Common myeloid progenitor, CD34-positive (primary cell): Measurements from ENCODE around the gene ZNF107.

ENCODE experiments used
- CTCF ChIA-PET: fragments of 350-600 bp; sonication (Branson Sonifier 250); formaldehyde crosslinking; loops from one replicate; lab custom pipeline; 2021; ENCODE audit warnings: antibody characterized with exemption; lab: Charles Lee
- POLR2A ChIA-PET: fragments of 350-600 bp; sonication (Branson Sonifier 250); formaldehyde crosslinking; loops from one replicate; lab custom pipeline; 2021; ENCODE audit warnings: antibody characterized with exemption; lab: Charles Lee
- DNase-seq, 3 donors: peaks; one replicate each; pipeline versions ENCODE4 v3.0.0 to v3.0.0-alpha.2; 2013
- H3K27ac ChIP-seq, 2 experiments: 1 replicate in 1 of 2; 2 replicates in 1 of 2; pipeline ENCODE4 v1.7.0; 2013; ENCODE audit warnings: inconsistent platforms in 2 of 2, low read length in 2 of 2, mild to moderate bottlenecking in 2 of 2, low read depth in 1 of 2, moderate library complexity in 1 of 2; ENCODE audit not compliant: severe bottlenecking in 2 of 2, insufficient read depth in 1 of 2, poor library complexity in 1 of 2
- H3K27me3 ChIP-seq, 5 experiments: replicated peaks in 2 of 5; 1 replicate in 3 of 5; 2 replicates in 2 of 5; pipeline versions ENCODE4 v1.6.1 to v1.7.0; 2013; ENCODE audit warnings: low read length in 4 of 5, mild to moderate bottlenecking in 2 of 5, moderate library complexity in 2 of 5, inconsistent platforms in 1 of 5; ENCODE audit not compliant: insufficient read depth in 5 of 5, control insufficient read depth in 4 of 5
- H3K36me3 ChIP-seq, 4 experiments: 1 replicate in 2 of 4; 2 replicates in 2 of 4; pipeline versions ENCODE4 v1.6.1 to v1.7.0; 2013; ENCODE audit warnings: low read length in 3 of 4, control low read depth in 1 of 4, mild to moderate bottlenecking in 1 of 4; ENCODE audit not compliant: control insufficient read depth in 4 of 4, insufficient read depth in 4 of 4
- H3K4me1 ChIP-seq, 4 experiments: 1 replicate in 3 of 4; 2 replicates in 1 of 4; pipeline versions ENCODE4 v1.6.1 to v1.7.1; 2013; ENCODE audit warnings: low read length in 3 of 4, mild to moderate bottlenecking in 3 of 4, control low read depth in 1 of 4, inconsistent platforms in 1 of 4, moderate library complexity in 1 of 4; ENCODE audit not compliant: control insufficient read depth in 4 of 4, insufficient read depth in 4 of 4; ENCODE audit errors: control extremely low read depth in 1 of 4
- H3K4me3 ChIP-seq, 7 experiments: 1 replicate in 4 of 7; 2 replicates in 3 of 7; pipeline versions ENCODE4 v1.5.1 to v1.7.0; 2013; ENCODE audit warnings: mild to moderate bottlenecking in 7 of 7, low read length in 6 of 7, moderate library complexity in 6 of 7, inconsistent platforms in 2 of 7, low read depth in 2 of 7, control low read depth in 1 of 7; ENCODE audit not compliant: insufficient read depth in 4 of 7, control insufficient read depth in 1 of 7; ENCODE audit errors: extremely low read depth in 1 of 7
- H3K9me3 ChIP-seq, 5 experiments: 1 replicate in 4 of 5; 2 replicates in 1 of 5; pipeline versions ENCODE4 v1.6.1 to v1.7.1; 2013; ENCODE audit warnings: low read length in 4 of 5, mild to moderate bottlenecking in 2 of 5, inconsistent platforms in 1 of 5, low read depth in 1 of 5, moderate library complexity in 1 of 5; ENCODE audit not compliant: control insufficient read depth in 4 of 5, insufficient read depth in 2 of 5; ENCODE audit errors: control extremely low read depth in 1 of 5
- WGBS: methylation state at CpG from one replicate; pipeline ENCODE4 v1.1.5; 2013; ENCODE audit not compliant: insufficient coverage; 5-methylcytosine and 5-hydroxymethylcytosine counted together

Gene ZNF107

DNA sequence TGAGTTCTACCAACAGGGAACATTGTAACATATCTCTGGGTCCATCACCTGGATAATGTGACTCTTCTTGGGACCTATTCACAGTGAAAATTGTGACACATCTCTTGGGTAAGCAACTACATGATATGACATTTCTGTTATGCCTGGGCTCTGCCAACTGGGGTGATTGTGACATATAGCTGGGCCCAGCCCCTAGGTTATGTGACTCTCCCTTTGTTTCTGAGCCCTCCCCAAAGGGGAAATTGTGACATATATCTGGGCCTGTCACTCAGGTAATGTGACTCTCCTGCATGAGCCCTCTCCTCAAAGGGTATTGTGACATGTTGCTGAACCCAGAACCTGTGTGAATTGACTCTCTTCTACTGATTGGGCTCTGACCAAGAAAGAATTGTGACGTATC is 22.4 kb upstream of the ZNF107 start:
- no peaks in the 10 kb centered on the region for H3K27me3 ChIP-seq
- no peaks in the 10 kb centered on the region for H3K4me1 ChIP-seq
- no peak overlapping the region for H3K4me3 ChIP-seq
- DNase-seq = no peak
- POLR2A ChIA-PET = no interaction called here
- no peak overlapping the region for H3K27ac ChIP-seq
- peaks cover 0 to 3% (median 0%) of the 10 kb centered on the region in 5 experiments for H3K9me3 ChIP-seq
- H3K36me3 ChIP-seq = no peaks in the 10 kb centered on the region
- WGBS = 100% methylated on average over 1 of the region's 1 CpG
- CTCF ChIA-PET = no interaction called here

DNA sequence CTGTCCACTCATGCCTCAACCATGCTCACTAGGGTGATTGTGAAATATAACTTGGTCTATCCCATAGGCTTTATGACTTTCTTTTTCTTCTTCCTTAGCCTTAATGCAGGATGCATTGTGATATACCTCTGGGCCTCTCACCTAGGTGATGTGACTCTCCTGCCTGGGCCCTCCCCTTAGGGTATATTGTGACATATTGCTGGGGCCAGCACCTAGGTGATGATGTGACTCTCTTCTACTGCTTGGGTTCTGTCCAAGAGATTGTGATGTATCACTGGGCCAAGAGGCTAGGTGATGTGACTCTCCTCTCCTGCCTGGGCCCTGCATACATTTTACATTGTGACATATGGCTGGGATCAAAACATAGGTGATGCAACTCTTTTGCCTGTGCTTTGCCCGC is 14.7 kb upstream of the ZNF107 start:
- ChIA-PET POLR2A (no interaction called here), CTCF (no interaction called here)
- H3K27me3 ChIP-seq = no peaks in the 10 kb centered on the region
- no peak overlapping the region for H3K4me3 ChIP-seq
- no peaks in the 10 kb centered on the region for H3K36me3 ChIP-seq
- WGBS = 100% methylated on average over 1 of the region's 1 CpG
- H3K9me3 ChIP-seq = peaks cover 0 to 11% (median 1%) of the 10 kb centered on the region in 5 experiments
- no peak for DNase-seq
- H3K4me1 ChIP-seq = no peaks in the 10 kb centered on the region
- H3K27ac ChIP-seq = no peak overlapping the region

DNA sequence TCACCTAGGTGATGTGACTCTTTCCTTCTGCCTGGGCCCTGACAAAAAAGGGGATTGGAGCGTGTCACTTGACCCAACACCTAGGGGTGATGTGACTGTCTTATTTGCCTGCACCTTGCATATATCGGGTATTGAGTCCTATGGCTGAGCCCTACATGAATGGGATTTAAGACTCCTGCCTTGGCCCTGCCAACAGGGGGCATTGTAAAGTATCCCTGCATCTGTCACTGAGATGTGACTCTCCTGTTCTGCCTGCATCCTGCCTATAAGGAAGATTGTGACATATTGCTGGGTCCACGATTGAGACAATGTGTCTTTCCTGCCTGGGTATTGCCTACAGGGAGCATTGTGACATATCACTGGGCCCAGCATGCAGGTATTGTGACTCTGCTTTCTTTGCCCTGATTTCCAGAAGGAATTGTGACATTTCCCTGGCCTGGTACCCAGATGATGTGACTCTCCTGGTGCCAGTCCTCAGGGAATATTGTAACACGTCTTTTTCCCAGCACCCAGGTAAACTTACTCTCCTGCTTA is 14.2 kb upstream of the ZNF107 start:
- Histone ChIP-seq H3K36me3 (no peaks in the 10 kb centered on the region), H3K27me3 (no peaks in the 10 kb centered on the region), H3K4me3 (no peak overlapping the region), H3K9me3 (peaks cover 0 to 11% (median 1%) of the 10 kb centered on the region in 5 experiments), H3K27ac (no peak overlapping the region), H3K4me1 (no peaks in the 10 kb centered on the region)
- ChIA-PET CTCF (no interaction called here), POLR2A (no interaction called here)
- WGBS = 100% methylated on average over 3 of the region's 4 CpGs
- no peak for DNase-seq

DNA sequence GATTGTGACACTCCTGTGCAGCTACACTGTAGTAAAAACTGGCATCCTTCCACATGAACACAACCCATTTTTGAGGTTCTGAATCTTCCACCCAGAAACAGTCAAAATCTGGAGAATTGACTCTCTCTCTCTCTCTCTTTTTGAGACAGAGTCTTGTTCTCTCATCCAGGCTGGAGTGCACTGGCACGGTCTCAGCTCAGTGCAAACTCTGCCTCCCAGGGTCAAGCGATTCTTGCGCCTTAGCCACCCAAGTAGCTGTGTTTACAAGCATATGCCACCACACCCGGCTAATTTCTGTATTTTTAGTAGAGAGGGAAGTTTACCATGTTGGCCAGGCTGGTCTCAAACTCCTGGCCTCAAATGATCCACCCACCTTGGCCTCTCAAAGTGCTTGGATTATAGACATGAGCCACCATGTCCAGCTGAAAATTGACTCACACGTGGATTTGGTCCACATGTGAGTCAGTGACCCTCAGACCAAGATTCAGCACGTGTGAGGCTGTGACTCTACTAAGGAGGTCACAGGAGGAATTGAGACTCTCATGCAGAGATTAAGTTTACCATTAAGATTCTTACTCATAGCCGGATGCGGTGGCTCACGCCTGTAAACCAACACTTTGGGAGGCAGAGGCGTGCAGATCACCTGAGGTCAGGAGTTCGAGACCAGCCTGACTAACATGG is 12.1 kb upstream of the ZNF107 start:
- no peak overlapping the region for H3K4me3 ChIP-seq
- no peak overlapping the region for H3K27ac ChIP-seq
- ChIA-PET POLR2A (no interaction called here), CTCF (no interaction called here)
- no peaks in the 10 kb centered on the region for H3K27me3 ChIP-seq
- no peaks in the 10 kb centered on the region for H3K4me1 ChIP-seq
- DNase-seq = no peak
- peaks cover 0 to 9% (median 0%) of the 10 kb centered on the region in 5 experiments for H3K9me3 ChIP-seq
- WGBS = 94% methylated on average over 5 of the region's 11 CpGs
- H3K36me3 ChIP-seq = no peaks in the 10 kb centered on the region

DNA sequence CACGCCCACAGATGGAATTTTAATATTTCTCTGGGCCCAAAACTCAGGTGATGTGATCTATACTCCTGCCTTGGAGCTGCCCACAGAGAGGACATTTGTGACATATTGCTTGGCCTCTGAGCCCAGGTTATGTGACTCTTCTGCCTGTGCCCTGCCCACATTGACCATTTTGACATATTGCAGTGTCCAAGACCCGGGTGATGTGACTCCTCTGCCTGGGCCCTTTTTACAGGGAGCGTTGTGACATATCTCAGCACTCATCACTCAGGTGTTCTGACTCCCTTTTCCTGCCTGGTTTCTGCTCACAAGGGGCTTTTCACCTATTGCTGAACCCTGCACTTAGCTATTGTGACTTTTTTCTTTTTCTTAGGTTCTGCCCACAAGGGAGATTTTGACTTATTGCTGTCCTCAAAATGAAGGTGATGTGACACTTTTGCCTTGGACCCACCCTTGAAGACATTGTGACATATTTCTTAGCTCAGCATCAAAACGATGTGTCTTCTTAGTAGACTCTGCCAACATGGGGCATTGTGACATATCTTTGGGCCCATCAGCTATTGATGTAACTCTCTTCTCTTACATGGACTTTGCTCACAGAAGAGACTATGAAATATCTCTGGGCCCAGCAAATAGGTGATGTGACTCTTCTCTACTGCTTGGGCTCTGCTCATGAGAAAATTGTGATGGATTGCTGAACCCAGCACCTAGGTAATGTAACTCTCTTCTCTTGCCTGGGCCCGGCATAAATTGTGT is 11.0 kb upstream of the ZNF107 start:
- Histone ChIP-seq H3K4me3 (no peak overlapping the region), H3K27me3 (no peaks in the 10 kb centered on the region), H3K27ac (no peak overlapping the region), H3K36me3 (no peaks in the 10 kb centered on the region), H3K9me3 (peaks cover 0 to 11% (median 0%) of the 10 kb centered on the region in 5 experiments), H3K4me1 (no peaks in the 10 kb centered on the region)
- DNase-seq = no peak
- WGBS = 97% methylated on average over 5 of the region's 5 CpGs
- ChIA-PET CTCF (no interaction called here), POLR2A (no interaction called here)

DNA sequence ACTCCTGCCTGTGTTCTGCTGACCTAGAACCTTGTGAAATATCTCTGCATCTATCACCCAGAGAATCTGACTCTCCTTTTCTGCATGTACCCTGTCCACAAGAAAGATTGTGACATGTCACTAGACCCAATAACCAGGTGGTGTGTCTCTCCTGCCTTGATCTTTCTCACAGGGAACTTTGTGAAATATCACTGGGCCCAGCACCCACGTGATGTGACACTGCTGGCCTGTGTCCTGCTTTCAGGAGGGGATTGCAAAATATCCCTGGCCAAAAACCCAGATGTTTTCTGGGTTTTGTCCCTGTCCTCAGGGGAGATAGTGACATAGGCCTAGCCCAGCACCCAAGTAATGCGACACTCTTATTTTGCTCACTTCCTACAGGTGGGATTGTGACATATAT is 10.1 kb upstream of the ZNF107 start:
- no peaks in the 10 kb centered on the region for H3K27me3 ChIP-seq
- H3K4me3 ChIP-seq = no peak overlapping the region
- H3K4me1 ChIP-seq = no peaks in the 10 kb centered on the region
- WGBS = 78% methylated on average over 1 of the region's 2 CpGs
- no peak for DNase-seq
- ChIA-PET CTCF (no interaction called here), POLR2A (no interaction called here)
- H3K36me3 ChIP-seq = no peaks in the 10 kb centered on the region
- H3K27ac ChIP-seq = no peak overlapping the region
- H3K9me3 ChIP-seq = peaks cover 0 to 9% (median 0%) of the 10 kb centered on the region in 5 experiments

DNA sequence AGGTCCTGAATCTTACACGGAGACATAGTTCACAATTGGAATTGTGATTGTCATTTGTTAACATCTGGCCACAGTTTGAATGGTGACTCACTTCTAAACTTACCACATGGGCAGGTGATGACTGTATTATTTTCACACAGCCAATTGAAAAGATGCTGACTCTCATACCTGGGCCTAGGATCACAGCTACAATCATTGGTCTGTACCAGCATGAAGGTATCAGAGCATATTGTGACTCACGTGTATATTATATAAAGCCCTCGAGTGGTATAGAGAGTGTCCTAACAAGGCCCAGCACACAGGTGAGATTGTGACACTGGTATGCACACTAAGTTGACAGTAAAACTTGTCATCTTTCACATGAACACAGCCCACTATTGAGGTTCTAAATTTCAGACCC is 9.4 kb upstream of the ZNF107 start:
- Histone ChIP-seq H3K27me3 (no peaks in the 10 kb centered on the region), H3K4me1 (no peaks in the 10 kb centered on the region), H3K36me3 (no peaks in the 10 kb centered on the region), H3K27ac (no peak overlapping the region), H3K9me3 (peaks cover 0 to 9% (median 0%) of the 10 kb centered on the region in 5 experiments), H3K4me3 (no peak overlapping the region)
- WGBS = 100% methylated on average over 3 of the region's 3 CpGs
- CTCF ChIA-PET = no interaction called here
- POLR2A ChIA-PET = no interaction called here
- DNase-seq = no peak
